Glutamatergic neuron (in vitro differentiated cells): Measurements from ENCODE around the gene BCAR3. TPM values are rescaled to one million over a fixed set of nuclear protein-coding genes. Genes with fewer than 3 reads are reported as not detected.
"Not testable (repeated sequence)": the region's sequence is repeated elsewhere in the genome, so short reads cannot be mapped to it uniquely, and the experiment has no call there.

Experiments
- DNase-seq: peaks from one replicate; pipeline ENCODE4 v3.0.0; 2022
- H3K27ac Mint-ChIP-seq: one replicate; pipeline ENCODE4 v1.8.0; 2020; ENCODE audit warnings: mild to moderate bottlenecking, mixed read lengths, inconsistent platforms; ENCODE audit not compliant: unreplicated experiment
- H3K27me3 Mint-ChIP-seq: one replicate; pipeline ENCODE4 v1.8.0; 2020; ENCODE audit warnings: mild to moderate bottlenecking, moderate library complexity, mixed read lengths, inconsistent platforms; ENCODE audit not compliant: unreplicated experiment
- H3K36me3 Mint-ChIP-seq: one replicate; pipeline ENCODE4 v1.8.0; 2020; ENCODE audit warnings: mild to moderate bottlenecking, mixed read lengths, inconsistent platforms; ENCODE audit not compliant: unreplicated experiment
- H3K4me1 Mint-ChIP-seq: one replicate; pipeline ENCODE4 v1.8.0; 2020; ENCODE audit warnings: mild to moderate bottlenecking, low read depth, mixed read lengths, inconsistent platforms; ENCODE audit not compliant: unreplicated experiment
- H3K4me3 Mint-ChIP-seq: one replicate; pipeline ENCODE4 v1.8.0; 2020; ENCODE audit warnings: mild to moderate bottlenecking, mixed read lengths, inconsistent platforms; ENCODE audit not compliant: unreplicated experiment
- H3K9me3 Mint-ChIP-seq: one replicate; pipeline ENCODE4 v1.8.0; 2020; ENCODE audit warnings: mild to moderate bottlenecking, moderate library complexity, mixed read lengths, inconsistent platforms; ENCODE audit not compliant: unreplicated experiment
- total RNA-seq: library from RNA; stranded (reverse); fragmentation: NEBNext Ultra II Directional; extraction: Animal tissue kit (Norgen Biotek cat#: 25700); gene quantifications from one replicate; pipeline ENCODE4 v1.2.1, GENCODE V29; 2021; ENCODE audit not compliant: unreplicated experiment
- TF ChIP-seq, protein P1 (sequence below): fragments of 200-600 bp; sonication (generic); IDR thresholded peaks from one replicate; pipeline ENCODE4 v1.5.0; 2021; ENCODE audit not compliant: partially characterized antibody, unreplicated experiment

Gene BCAR3
- total RNA-seq, 1 donor from 2014 or later = 12.8 TPM

- peaks cover 2% of the 10 kb centered on the region for H3K9me3 Mint-ChIP-seq
- no peak overlapping the region for H3K27ac Mint-ChIP-seq
- peaks cover 21% of the 10 kb centered on the region for H3K36me3 Mint-ChIP-seq
- no peak for DNase-seq
- TF ChIP-seq, protein P1, sequence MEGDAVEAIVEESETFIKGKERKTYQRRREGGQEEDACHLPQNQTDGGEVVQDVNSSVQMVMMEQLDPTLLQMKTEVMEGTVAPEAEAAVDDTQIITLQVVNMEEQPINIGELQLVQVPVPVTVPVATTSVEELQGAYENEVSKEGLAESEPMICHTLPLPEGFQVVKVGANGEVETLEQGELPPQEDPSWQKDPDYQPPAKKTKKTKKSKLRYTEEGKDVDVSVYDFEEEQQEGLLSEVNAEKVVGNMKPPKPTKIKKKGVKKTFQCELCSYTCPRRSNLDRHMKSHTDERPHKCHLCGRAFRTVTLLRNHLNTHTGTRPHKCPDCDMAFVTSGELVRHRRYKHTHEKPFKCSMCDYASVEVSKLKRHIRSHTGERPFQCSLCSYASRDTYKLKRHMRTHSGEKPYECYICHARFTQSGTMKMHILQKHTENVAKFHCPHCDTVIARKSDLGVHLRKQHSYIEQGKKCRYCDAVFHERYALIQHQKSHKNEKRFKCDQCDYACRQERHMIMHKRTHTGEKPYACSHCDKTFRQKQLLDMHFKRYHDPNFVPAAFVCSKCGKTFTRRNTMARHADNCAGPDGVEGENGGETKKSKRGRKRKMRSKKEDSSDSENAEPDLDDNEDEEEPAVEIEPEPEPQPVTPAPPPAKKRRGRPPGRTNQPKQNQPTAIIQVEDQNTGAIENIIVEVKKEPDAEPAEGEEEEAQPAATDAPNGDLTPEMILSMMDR = no peak
- H3K4me1 Mint-ChIP-seq = no peaks in the 10 kb centered on the region
- peaks cover 3% of the 10 kb centered on the region for H3K27me3 Mint-ChIP-seq
- H3K4me3 Mint-ChIP-seq = no peak overlapping the region
Observed at GRCh38 chr1:93653656-93654055, 28.0 kb downstream of the BCAR3 start.

GRCh38 chr1:93652323-93652949 is 29.2 kb downstream of the BCAR3 start:
- H3K9me3 Mint-ChIP-seq = peaks cover 2% of the 10 kb centered on the region
- peaks cover 21% of the 10 kb centered on the region for H3K36me3 Mint-ChIP-seq
- no peak overlapping the region for H3K4me3 Mint-ChIP-seq
- H3K27me3 Mint-ChIP-seq = peaks cover 3% of the 10 kb centered on the region
- TF ChIP-seq, protein P1 = no peak
- no peaks in the 10 kb centered on the region for H3K4me1 Mint-ChIP-seq
- DNase-seq = no peak
- H3K27ac Mint-ChIP-seq = no peak overlapping the region

- DNase-seq = no peak
- Mint-ChIP-seq H3K4me1 (no peaks in the 10 kb centered on the region), H3K27ac (no peak overlapping the region), H3K27me3 (peaks cover 3% of the 10 kb centered on the region), H3K9me3 (peaks cover 2% of the 10 kb centered on the region), H3K4me3 (no peak overlapping the region), H3K36me3 (peaks cover 21% of the 10 kb centered on the region)
- TF ChIP-seq, protein P1 = no peak
Observed at GRCh38 chr1:93651695-93652094, 29.9 kb downstream of the BCAR3 start.

DNA sequence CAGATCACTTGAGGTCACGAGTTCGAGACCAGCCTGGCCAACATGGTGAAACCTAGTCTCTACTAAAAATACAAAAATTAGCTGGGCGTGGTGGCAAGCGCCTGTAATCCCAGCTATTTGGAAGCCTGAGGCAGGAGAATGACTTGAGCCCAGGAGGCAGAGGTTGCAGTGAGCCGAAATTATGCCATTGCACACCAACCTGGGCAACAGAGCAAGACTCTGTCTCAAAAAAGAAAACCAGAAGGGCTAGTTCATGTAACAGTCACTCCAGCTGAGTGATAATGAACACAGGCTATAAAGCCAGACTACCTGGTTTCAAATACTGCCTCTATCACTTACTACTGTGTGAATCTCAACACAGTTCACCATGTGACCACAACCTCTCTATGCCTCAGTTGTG is 31.5 kb downstream of the BCAR3 start:
- H3K27me3 Mint-ChIP-seq, H3K4me1 Mint-ChIP-seq, H3K9me3 Mint-ChIP-seq, H3K27ac Mint-ChIP-seq, H3K4me3 Mint-ChIP-seq, DNase-seq: not testable (repeated sequence)
- H3K36me3 Mint-ChIP-seq = peaks cover 21% of the 10 kb centered on the region

DNA sequence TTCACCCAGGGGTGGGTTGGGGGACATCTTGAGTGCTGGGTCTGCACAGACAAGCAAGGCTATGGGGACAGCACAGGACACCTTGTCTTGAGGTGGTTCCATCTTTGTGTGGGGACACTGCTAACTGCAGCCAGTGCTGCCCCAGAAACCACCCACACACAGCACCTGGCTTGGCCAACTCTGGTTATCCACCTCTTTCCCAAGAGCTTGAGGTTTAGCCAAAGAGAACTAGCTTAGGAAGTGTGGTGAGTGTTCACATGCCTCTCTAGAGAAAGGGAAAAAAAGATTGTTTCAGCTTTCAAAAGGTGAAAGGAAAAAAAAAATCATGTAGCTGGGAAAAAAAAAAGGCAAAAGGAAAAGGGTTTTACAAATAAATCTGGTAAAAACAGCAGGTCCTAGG is 32.4 kb downstream of the BCAR3 start:
- TF ChIP-seq, protein P1 = no peak
- peaks cover 14% of the 10 kb centered on the region for H3K36me3 Mint-ChIP-seq
- H3K27ac Mint-ChIP-seq = no peak overlapping the region
- peaks cover 2% of the 10 kb centered on the region for H3K27me3 Mint-ChIP-seq
- no peak for DNase-seq
- H3K9me3 Mint-ChIP-seq = no peaks in the 10 kb centered on the region
- no peak overlapping the region for H3K4me3 Mint-ChIP-seq
- no peaks in the 10 kb centered on the region for H3K4me1 Mint-ChIP-seq
